HG02852 (cell line): Measurements from ENCODE around the gene HBZ.
"Not testable (repeated sequence)": the region's sequence is repeated elsewhere in the genome, so short reads cannot be mapped to it uniquely, and the experiment has no call there.

Source experiments
- ATAC-seq: cut with Tn5 transposase; IDR thresholded peaks from one replicate; pipeline ENCODE4 v1.9.1; 2021; ENCODE audit warnings: mild to moderate bottlenecking, moderate library complexity; ENCODE audit not compliant: unreplicated experiment

The HBZ gene

GRCh38 chr16:177981-178667 lies 25.7 kb downstream of the HBZ start:
- ATAC-seq: no peak

- no peak for ATAC-seq
These were observed 26.2 kb downstream of the HBZ start for GRCh38 chr16:178668-179015.

- no peak for ATAC-seq
These were observed 27.0 kb downstream of the HBZ start for GRCh38 chr16:179211-180092.

GRCh38 chr16:180101-180675 lies 27.7 kb downstream of the HBZ start, which contains the start of gene HBQ1:
TSS of gene HBQ1 (plus strand) at chr16:180459. CDS start at chr16:180487, 28 bp downstream.
- no peak for ATAC-seq

- ATAC-seq: no peak
These were observed 28.5 kb downstream of the HBZ start for GRCh38 chr16:180681-181564.

GRCh38 chr16:181565-182021 lies 29.1 kb downstream of the HBZ start:
- ATAC-seq: no peak

- ATAC-seq: no peak
These were observed 30.6 kb downstream of the HBZ start for GRCh38 chr16:183005-183404.

- ATAC-seq: no peak
These were observed 32.8 kb downstream of the HBZ start for GRCh38 chr16:185213-185612.

GRCh38 chr16:185691-186090 lies 33.2 kb downstream of the HBZ start:
- no peak for ATAC-seq

GRCh38 chr16:187330-187729 lies 34.9 kb downstream of the HBZ start:
- no peak for ATAC-seq

GRCh38 chr16:188674-189073 lies 36.2 kb downstream of the HBZ start:
- no peak for ATAC-seq

GRCh38 chr16:189604-190186 lies 37.3 kb downstream of the HBZ start:
- ATAC-seq: no peak

- no peak for ATAC-seq
These were observed 39.4 kb downstream of the HBZ start for GRCh38 chr16:191831-192230.

GRCh38 chr16:192686-193085 lies 40.2 kb downstream of the HBZ start:
- no peak for ATAC-seq

- ATAC-seq: no peak
These were observed 41.0 kb downstream of the HBZ start for GRCh38 chr16:193441-193840.

- ATAC-seq: no peak
These were observed 42.1 kb downstream of the HBZ start for GRCh38 chr16:194516-194915.

- no peak for ATAC-seq
These were observed 47.9 kb downstream of the HBZ start for GRCh38 chr16:200388-200787.

GRCh38 chr16:203246-203645 lies 50.8 kb downstream of the HBZ start:
- no peak for ATAC-seq

GRCh38 chr16:204046-204445 lies 51.6 kb downstream of the HBZ start:
- ATAC-seq: not testable (repeated sequence)
